ENCODE measurements around the gene STXBP6. TPM values are rescaled to one million over a fixed set of nuclear protein-coding genes. Genes with fewer than 3 reads are reported as not detected.

STXBP6 gene
- polyA plus RNA-seq, 1 donor (not counting 4 experiments of a cell fraction or from before 2014, with no cell fraction given), result 1.4 TPM

GRCh38 chr14:24881116-24881893 is 168.6 kb downstream of the STXBP6 start:
- Histone ChIP-seq H3K27ac (ENCODE audit: control insufficient read depth, insufficient read depth, low read length) (no peak overlapping the region), H3K9me3 (ENCODE audit: control insufficient read depth, low read depth, low read length) (no peaks in the 10 kb centered on the region), H3K27me3 (ENCODE audit: control insufficient read depth, extremely low read depth, insufficient read depth, low read length) (no peaks in the 10 kb centered on the region), H3K9ac (ENCODE audit: control insufficient read depth, extremely low read depth, insufficient read depth, low read length) (no peak overlapping the region), H3K79me2 (ENCODE audit: control insufficient read depth, insufficient read depth, low read length) (no peaks in the 10 kb centered on the region), H4K20me1 (ENCODE audit: control insufficient read depth, extremely low read depth, insufficient read depth, low read length) (no peaks in the 10 kb centered on the region), H3K4me1 (ENCODE audit: control insufficient read depth, extremely low read depth, insufficient read depth, low read length) (no peaks in the 10 kb centered on the region), H3K4me2 (ENCODE audit: control insufficient read depth, extremely low read depth, insufficient read depth, low read depth, low read length) (no peak overlapping the region), H2AFZ (ENCODE audit: control insufficient read depth, low read length) (no peak overlapping the region), H3K4me3 (ENCODE audit: control insufficient read depth in 2 of 3, extremely low read depth in 1 of 3, insufficient read depth in 2 of 3, low read depth in 1 of 3, low read length in 3 of 3) (no peak overlapping the region), H3K36me3 (ENCODE audit: control insufficient read depth in 2 of 2, extremely low read depth in 1 of 2, insufficient read depth in 2 of 2, low read length in 2 of 2) (no peaks in the 10 kb centered on the region), H3K9me1 (ENCODE audit: control insufficient read depth, extremely low read depth, insufficient read depth, low read length) (no peaks in the 10 kb centered on the region)
- TF ChIP-seq EZH2 (IDR thresholded peaks at IDR 0.05; ENCODE audit: low read length) (no peak), CTCF (optimal IDR thresholded peaks at IDR 0.05 in 1 of 3, IDR thresholded peaks at IDR 0.05 in 1 of 3, conservative IDR thresholded peaks at IDR 0.05 in 1 of 3; ENCODE audit: extremely low read depth in 1 of 3, insufficient read depth in 2 of 3, low read length in 3 of 3) (no peak)
- dilution Hi-C loops (cut with MboI; ENCODE audit: extremely low pct_ligation_motif_present, low sequenced_read_pairs), result no loop called here
- FAIRE-seq, result no peak
- DNase-seq (ENCODE audit: low read depth, low spot score), result no peak

DNA sequence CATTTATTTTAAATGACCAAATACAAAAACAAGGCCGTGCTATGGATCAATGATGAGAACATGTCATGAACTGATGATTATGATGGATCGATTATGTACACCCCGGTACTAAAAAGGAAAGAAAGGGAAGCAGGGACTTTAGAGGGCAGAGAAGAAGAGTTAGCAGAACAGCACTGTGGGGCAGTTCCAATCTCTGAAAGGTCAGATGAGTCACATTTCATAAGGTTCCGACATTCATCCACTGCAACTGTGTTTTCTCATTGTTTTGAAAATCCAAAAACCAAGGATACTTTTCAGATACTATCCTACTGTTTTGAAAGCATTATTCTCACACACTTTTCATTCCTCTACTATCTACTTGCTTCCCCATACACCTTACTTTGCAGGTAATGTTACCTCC is 169.3 kb downstream of the STXBP6 start:
- no peak overlapping the region for H2AFZ ChIP-seq (ENCODE audit: control insufficient read depth, low read length)
- H3K79me2 ChIP-seq (ENCODE audit: control insufficient read depth, insufficient read depth, low read length), result no peaks in the 10 kb centered on the region
- no peaks in the 10 kb centered on the region for H3K4me1 ChIP-seq (ENCODE audit: control insufficient read depth, extremely low read depth, insufficient read depth, low read length)
- H3K4me3 ChIP-seq (ENCODE audit: control insufficient read depth in 2 of 3, extremely low read depth in 1 of 3, insufficient read depth in 2 of 3, low read depth in 1 of 3, low read length in 3 of 3), result no peak overlapping the region
- no peaks in the 10 kb centered on the region for H3K27me3 ChIP-seq (ENCODE audit: control insufficient read depth, extremely low read depth, insufficient read depth, low read length)
- no peaks in the 10 kb centered on the region for H3K9me1 ChIP-seq (ENCODE audit: control insufficient read depth, extremely low read depth, insufficient read depth, low read length)
- H4K20me1 ChIP-seq (ENCODE audit: control insufficient read depth, extremely low read depth, insufficient read depth, low read length), result no peaks in the 10 kb centered on the region
- dilution Hi-C loops (cut with MboI; ENCODE audit: extremely low pct_ligation_motif_present, low sequenced_read_pairs), result no loop called here
- no peaks in the 10 kb centered on the region for H3K9me3 ChIP-seq (ENCODE audit: control insufficient read depth, low read depth, low read length)
- H3K36me3 ChIP-seq (ENCODE audit: control insufficient read depth in 2 of 2, extremely low read depth in 1 of 2, insufficient read depth in 2 of 2, low read length in 2 of 2), result no peaks in the 10 kb centered on the region
- DNase-seq (ENCODE audit: low read depth, low spot score), result no peak
- FAIRE-seq, result no peak
- H3K27ac ChIP-seq (ENCODE audit: control insufficient read depth, insufficient read depth, low read length), result no peak overlapping the region
- no peak overlapping the region for H3K4me2 ChIP-seq (ENCODE audit: control insufficient read depth, extremely low read depth, insufficient read depth, low read depth, low read length)
- TF ChIP-seq CTCF (optimal IDR thresholded peaks at IDR 0.05 in 1 of 3, IDR thresholded peaks at IDR 0.05 in 1 of 3, conservative IDR thresholded peaks at IDR 0.05 in 1 of 3; ENCODE audit: extremely low read depth in 1 of 3, insufficient read depth in 2 of 3, low read length in 3 of 3) (no peak), EZH2 (IDR thresholded peaks at IDR 0.05; ENCODE audit: low read length) (no peak)
- no peak overlapping the region for H3K9ac ChIP-seq (ENCODE audit: control insufficient read depth, extremely low read depth, insufficient read depth, low read length)
